Caco-2 (cell line): ENCODE measurements around the gene ADGRL1. TPM values are rescaled to one million over a fixed set of nuclear protein-coding genes. Genes with fewer than 3 reads are reported as not detected.

Experiments used
- BruUV-seq: library from RNA; stranded (reverse); fragments of 400-500 nt; replicated peaks from 2 replicates; lab custom pipeline; 2021; lab: Mats Ljungman, UMichigan
- CTCF ChIA-PET: fragments of 300-600 bp; sonication (Branson Sonifier 250); formaldehyde crosslinking; loops from one replicate; lab custom pipeline; 2022; ENCODE audit warnings: antibody characterized with exemption; lab: Charles Lee
- POLR2A ChIA-PET: fragments of 300-600 bp; sonication (Branson Sonifier 250); formaldehyde crosslinking; loops from one replicate; lab custom pipeline; 2022; ENCODE audit warnings: antibody characterized with exemption; lab: Charles Lee
- DNase-seq, 2 experiments: peaks; one replicate each; pipeline versions ENCODE4 v3.0.0 to v3.0.0-alpha.2; 2020 to 2022
- H3K27me3 ChIP-seq: replicated peaks from 2 replicates; pipeline ENCODE4 v1.6.0; 2011; ENCODE audit warnings: low read length; ENCODE audit not compliant: control insufficient read depth, insufficient read depth
- H3K36me3 ChIP-seq: 2 replicates; pipeline ENCODE4 v1.5.1; 2011; ENCODE audit warnings: low read length; ENCODE audit not compliant: control insufficient read depth, insufficient read depth
- H3K4me1 ChIP-seq: fragments of 250-450 bp; sonication (Bioruptor Pico); 2 replicates; pipeline ENCODE4 v1.5.1; 2020; ENCODE audit warnings: mild to moderate bottlenecking
- H3K4me3 ChIP-seq: 2 replicates; pipeline ENCODE4 v1.5.1; 2011; ENCODE audit warnings: low read depth, mild to moderate bottlenecking, control low read depth, low read length
- H3K9me3 ChIP-seq: fragments of 250-450 bp; sonication (Bioruptor Pico); 2 replicates; pipeline ENCODE4 v1.5.1; 2020; ENCODE audit warnings: mild to moderate bottlenecking, moderate library complexity
- H3K27ac Mint-ChIP-seq: one replicate; pipeline ENCODE4 v1.8.0; 2022; ENCODE audit warnings: mixed read lengths; ENCODE audit not compliant: unreplicated experiment
- H3K27me3 Mint-ChIP-seq: one replicate; pipeline ENCODE4 v1.8.0; 2022; ENCODE audit warnings: mixed read lengths; ENCODE audit not compliant: insufficient read depth, unreplicated experiment
- H3K36me3 Mint-ChIP-seq: one replicate; pipeline ENCODE4 v1.8.0; 2022; ENCODE audit warnings: mild to moderate bottlenecking, mixed read lengths; ENCODE audit not compliant: insufficient read depth, unreplicated experiment
- H3K4me1 Mint-ChIP-seq: one replicate; pipeline ENCODE4 v1.8.0; 2022; ENCODE audit warnings: low read depth, mixed read lengths; ENCODE audit not compliant: unreplicated experiment
- H3K4me3 Mint-ChIP-seq: one replicate; pipeline ENCODE4 v1.8.0; 2022; ENCODE audit warnings: mild to moderate bottlenecking, moderate library complexity, mixed read lengths; ENCODE audit not compliant: unreplicated experiment
- H3K9me3 Mint-ChIP-seq: one replicate; pipeline ENCODE4 v1.8.0; 2022; ENCODE audit warnings: mixed read lengths; ENCODE audit not compliant: unreplicated experiment
- CTCF ChIP-seq, 2 experiments: fragments of 200-600 bp in 1 of 2; IDR thresholded peaks; 1 replicate in 1 of 2; 2 replicates in 1 of 2; pipeline versions ENCODE4 v1.5.1 to v1.8.0; 2011 to 2022; ENCODE audit warnings: antibody characterized with exemption in 1 of 2, control low read depth in 1 of 2, inconsistent platforms in 1 of 2, low read depth in 1 of 2, low read length in 1 of 2, mild to moderate bottlenecking in 1 of 2, moderate library complexity in 1 of 2; ENCODE audit not compliant: insufficient read depth in 1 of 2, severe bottlenecking in 1 of 2, unreplicated experiment in 1 of 2
- intact Hi-C: fragments of 100-400 bp; cut with micrococcal nuclease; formaldehyde crosslinking; loops from one replicate; pipeline ENCODE4 v1.10.0; 2022; ENCODE audit not compliant: unreplicated experiment
- total RNA-seq: library from RNA; stranded (reverse); gene quantifications from 2 replicates; pipeline ENCODE4 v1.2.3, GENCODE V29; 2022

The ADGRL1 gene
- total RNA-seq, 1 experiment from 2014 or later = 17.6 TPM

DNA sequence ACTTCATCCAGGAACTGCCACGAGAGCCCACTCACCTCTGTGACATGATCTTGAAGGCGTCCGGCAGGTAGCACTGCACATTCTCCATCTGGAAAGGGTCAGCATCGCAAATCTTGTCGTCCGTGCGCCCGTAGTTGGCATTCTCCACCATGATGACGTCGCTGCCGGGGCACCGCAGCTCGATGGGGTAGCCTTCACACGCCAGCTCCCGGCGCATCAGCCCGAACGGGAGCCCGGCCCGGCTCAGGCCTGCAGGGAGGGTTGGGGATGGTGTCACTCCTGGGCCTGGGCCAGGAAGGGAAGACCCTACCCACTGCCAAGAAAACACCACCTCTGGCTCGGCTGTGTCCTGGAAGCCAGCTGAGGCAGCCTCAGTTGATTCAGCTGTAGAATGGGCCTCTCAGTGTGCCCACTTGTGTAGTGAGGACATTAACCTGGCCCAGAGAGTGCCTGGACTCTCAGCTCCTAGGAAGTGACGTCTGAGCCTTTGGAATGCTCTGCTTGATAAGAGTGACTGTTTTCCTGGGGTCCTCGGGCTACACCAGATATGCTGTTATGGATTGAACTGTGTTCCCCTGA is 28.4 kb downstream of the ADGRL1 start:
- Histone ChIP-seq H3K4me1 (no peaks in the 10 kb centered on the region), H3K9me3 (no peaks in the 10 kb centered on the region), H3K4me3 (no peak overlapping the region), H3K27me3 (no peaks in the 10 kb centered on the region), H3K36me3 (no peaks in the 10 kb centered on the region)
- Mint-ChIP-seq H3K9me3 (no peaks in the 10 kb centered on the region), H3K27ac (no peak overlapping the region), H3K27me3 (no peaks in the 10 kb centered on the region), H3K4me1 (no peaks in the 10 kb centered on the region), H3K4me3 (no peak overlapping the region), H3K36me3 (no peaks in the 10 kb centered on the region)
- DNase-seq = no peak
- CTCF ChIA-PET = no interaction called here
- POLR2A ChIA-PET = no interaction called here
- intact Hi-C loops = no loop called here
- TF ChIP-seq CTCF (IDR thresholded peaks at IDR 0.05; ENCODE audit: insufficient read depth in 1 of 2, low read depth in 1 of 2, low read length in 1 of 2, severe bottlenecking in 1 of 2, unreplicated experiment in 1 of 2) = no peak
- no TSS peak for BruUV-seq

- Histone ChIP-seq H3K4me1 (no peaks in the 10 kb centered on the region), H3K4me3 (no peak overlapping the region), H3K9me3 (no peaks in the 10 kb centered on the region), H3K27me3 (no peaks in the 10 kb centered on the region), H3K36me3 (no peaks in the 10 kb centered on the region)
- no peaks in the 10 kb centered on the region for H3K36me3 Mint-ChIP-seq
- no peaks in the 10 kb centered on the region for H3K9me3 Mint-ChIP-seq
- no TSS peak for BruUV-seq
- no peaks in the 10 kb centered on the region for H3K27me3 Mint-ChIP-seq
- POLR2A ChIA-PET = no interaction called here
- H3K4me3 Mint-ChIP-seq = no peak overlapping the region
- CTCF ChIA-PET = interaction anchor here (0.6 kb wide), 1 partner anchor 25 kb away, joined by 5 read pairs; no protein-coding TSS in a partner anchor
- no peak overlapping the region for H3K27ac Mint-ChIP-seq
- no peaks in the 10 kb centered on the region for H3K4me1 Mint-ChIP-seq
- intact Hi-C loops = no loop called here
- TF ChIP-seq CTCF (IDR thresholded peaks at IDR 0.05; ENCODE audit: insufficient read depth in 1 of 2, low read depth in 1 of 2, low read length in 1 of 2, severe bottlenecking in 1 of 2, unreplicated experiment in 1 of 2) = no peak
- no peak for DNase-seq
Observed at GRCh38 chr19:14175351-14175792, 30.6 kb downstream of the ADGRL1 start.

DNA sequence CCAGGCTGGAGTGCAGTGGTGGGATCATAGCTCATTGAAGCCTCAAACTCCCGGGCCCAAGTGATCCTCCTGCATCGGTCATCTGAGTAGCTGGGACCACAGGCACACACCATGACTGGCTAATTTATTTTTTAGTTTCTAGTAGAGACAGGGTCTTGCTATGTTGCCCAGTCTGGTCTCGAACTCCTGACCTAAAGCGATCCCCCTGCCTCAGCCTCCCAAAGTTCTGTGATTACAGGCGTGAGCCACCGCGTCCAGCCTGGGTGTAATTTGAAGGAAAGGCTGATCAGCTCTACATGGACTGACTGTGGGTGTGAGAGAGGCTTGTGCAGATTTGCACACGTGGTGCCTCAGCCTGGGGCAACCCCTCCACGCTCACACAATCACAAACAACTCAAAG is 31.1 kb downstream of the ADGRL1 start:
- intact Hi-C loops = no loop called here
- no peak overlapping the region for H3K4me3 Mint-ChIP-seq

More for the DNA sequence above, 31.1 kb downstream of the ADGRL1 start:
- no peak overlapping the region for H3K4me3 ChIP-seq
- no peak overlapping the region for H3K27ac Mint-ChIP-seq
- H3K36me3 ChIP-seq = no peaks in the 10 kb centered on the region
- BruUV-seq = no TSS peak
- no peaks in the 10 kb centered on the region for H3K4me1 ChIP-seq
- no peak for TF ChIP-seq CTCF (IDR thresholded peaks at IDR 0.05; ENCODE audit: insufficient read depth in 1 of 2, low read depth in 1 of 2, low read length in 1 of 2, severe bottlenecking in 1 of 2, unreplicated experiment in 1 of 2)
- H3K36me3 Mint-ChIP-seq = no peaks in the 10 kb centered on the region
- H3K27me3 ChIP-seq = no peaks in the 10 kb centered on the region
- DNase-seq = no peak
- H3K9me3 ChIP-seq = no peaks in the 10 kb centered on the region
- H3K9me3 Mint-ChIP-seq = no peaks in the 10 kb centered on the region
- no peaks in the 10 kb centered on the region for H3K27me3 Mint-ChIP-seq
- POLR2A ChIA-PET = no interaction called here
- H3K4me1 Mint-ChIP-seq = no peaks in the 10 kb centered on the region
- CTCF ChIA-PET = interaction anchor here (0.6 kb wide), 1 partner anchor 26 kb away, joined by 5 read pairs; no protein-coding TSS in a partner anchor
